ENCODE data around the gene CD58. TPM values are rescaled to one million over a fixed set of nuclear protein-coding genes. Genes with fewer than 3 reads are reported as not detected.
A peak's percentile ranks its signal among the peaks of the same experiment; 100 is the strongest.

CD58 gene
- total RNA-seq, 1 experiment from 2014 or later = 8.0 TPM

DNA sequence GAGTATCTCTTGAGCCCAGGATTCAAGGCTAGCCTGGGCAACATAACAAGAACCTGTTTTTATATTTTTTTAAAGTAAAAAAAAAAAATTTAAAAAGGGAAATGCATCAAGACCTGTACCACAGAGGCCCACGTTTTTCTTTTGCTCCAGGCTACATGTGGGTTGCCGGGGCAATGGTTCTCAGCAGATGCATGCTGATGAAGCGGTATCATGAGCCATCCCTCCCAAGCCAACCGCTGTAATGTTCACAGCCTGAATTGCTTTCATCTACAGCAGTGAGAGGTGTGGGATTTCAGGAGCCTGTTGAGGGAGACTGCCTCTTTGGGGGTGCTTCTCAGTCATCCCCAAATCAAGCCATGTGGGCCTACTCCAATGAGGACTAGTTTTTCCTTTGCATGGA is 60.5 kb downstream of the CD58 start:
- no peak for DNase-seq (ENCODE audit: low spot score)

- peak; percentile 73 for DNase-seq (ENCODE audit: low spot score)
These were observed 61.5 kb downstream of the CD58 start for GRCh38 chr1:116508984-116509980.

DNA sequence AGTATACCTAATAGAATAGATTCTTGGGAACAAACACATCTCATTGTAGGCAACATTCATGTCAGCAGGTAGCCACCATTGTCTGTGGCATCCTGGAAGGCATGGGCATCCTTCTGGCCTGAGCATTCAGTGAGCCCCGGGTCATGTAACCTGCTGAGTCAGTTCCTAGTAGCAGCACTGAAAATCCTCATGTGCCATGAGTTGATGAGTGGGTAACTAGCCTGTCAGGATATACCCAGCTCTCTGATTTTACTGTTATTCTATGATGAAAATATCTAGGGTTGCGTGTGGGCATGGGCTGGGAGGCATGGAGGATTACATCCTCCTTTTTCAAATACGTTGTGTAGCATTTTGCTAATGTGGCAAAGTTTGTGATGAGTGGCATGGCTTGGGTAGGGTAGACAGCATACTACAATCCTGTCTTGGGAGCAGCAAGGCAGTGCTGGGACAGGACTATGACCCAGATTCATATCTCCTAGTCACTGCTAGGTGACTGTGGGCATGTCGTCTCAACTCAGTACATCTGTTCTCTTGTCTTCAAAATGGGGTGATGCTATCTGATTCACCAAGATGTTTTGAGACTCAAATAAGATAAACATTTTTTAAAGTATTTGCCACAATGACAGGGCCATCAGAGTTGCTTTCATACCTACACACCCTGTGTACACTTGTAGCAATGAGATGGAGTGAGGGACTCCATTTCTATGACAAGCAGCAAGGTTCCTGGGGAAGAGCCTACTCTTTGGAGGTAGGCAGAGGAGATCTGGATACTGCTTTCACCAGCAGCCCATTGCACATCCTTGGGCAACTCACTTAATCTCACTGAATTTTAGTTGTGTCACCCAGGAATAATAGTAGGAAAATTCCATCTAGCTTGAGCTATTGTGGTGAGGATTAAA is 62.5 kb downstream of the CD58 start:
- DNase-seq (ENCODE audit: low spot score) = no peak

DNA sequence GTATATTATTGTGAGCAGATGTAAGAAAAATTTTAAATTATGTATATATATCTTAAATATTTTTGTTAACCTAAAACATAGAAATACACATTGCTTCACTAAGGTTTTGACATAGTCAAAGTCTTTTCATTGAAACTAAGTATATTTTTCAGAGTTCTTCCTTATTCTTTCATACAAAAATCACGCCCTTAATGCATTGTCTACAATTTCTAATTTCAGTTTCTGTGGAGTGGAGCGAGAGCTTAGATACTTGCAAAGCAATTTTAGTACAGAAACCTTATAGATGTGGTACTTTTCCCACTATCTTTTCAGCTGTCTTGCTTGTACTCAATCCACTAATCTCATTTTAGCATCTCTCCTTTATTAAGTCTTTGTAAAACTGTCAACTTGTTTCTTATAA is 63.2 kb downstream of the CD58 start:
- DNase-seq (ENCODE audit: low spot score) = no peak

DNA sequence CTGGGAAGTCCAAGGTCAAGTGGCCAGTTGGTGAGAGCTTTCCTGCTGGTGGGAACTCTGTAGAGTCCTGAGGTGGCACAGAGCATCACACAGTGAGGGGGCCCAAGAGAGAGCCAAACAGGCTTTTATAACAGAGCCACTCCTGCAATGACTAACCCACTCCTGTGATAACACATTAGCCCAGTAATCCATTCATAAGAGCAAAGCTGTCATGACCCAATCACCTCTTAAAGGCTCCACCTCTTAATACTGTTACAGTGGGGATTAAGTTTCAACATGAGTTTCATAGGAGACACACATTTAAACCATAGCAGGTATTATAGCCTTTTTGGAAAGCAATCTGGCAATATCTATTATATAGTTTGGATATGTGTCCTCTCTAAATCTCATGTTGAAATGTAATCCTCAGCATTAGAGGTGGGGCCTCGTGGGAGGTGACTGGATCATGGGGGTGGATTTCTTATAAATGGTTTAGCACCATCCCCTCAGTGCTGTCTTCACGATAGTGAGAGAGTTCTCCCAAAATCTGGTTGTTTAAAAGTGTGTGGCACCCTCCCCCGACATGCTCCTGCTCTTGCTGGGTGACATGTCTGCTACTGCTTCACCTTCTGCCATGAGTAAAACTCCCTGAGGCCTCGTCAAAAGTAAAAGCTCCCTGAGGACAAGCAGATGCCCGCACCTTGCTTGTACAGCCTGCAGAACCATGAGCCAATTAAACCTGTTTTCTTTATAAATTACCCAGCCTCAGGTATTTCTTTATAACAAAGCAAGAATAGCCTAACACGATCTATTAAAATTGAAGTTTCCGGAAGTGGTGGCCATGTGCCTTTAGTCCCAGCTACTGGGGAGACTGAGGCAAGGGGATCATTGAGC is 64.5 kb downstream of the CD58 start:
- no peak for DNase-seq (ENCODE audit: low spot score)

GRCh38 chr1:116504308-116505156 is 66.3 kb downstream of the CD58 start:
- peak; percentile 72 for DNase-seq (ENCODE audit: low spot score)

DNA sequence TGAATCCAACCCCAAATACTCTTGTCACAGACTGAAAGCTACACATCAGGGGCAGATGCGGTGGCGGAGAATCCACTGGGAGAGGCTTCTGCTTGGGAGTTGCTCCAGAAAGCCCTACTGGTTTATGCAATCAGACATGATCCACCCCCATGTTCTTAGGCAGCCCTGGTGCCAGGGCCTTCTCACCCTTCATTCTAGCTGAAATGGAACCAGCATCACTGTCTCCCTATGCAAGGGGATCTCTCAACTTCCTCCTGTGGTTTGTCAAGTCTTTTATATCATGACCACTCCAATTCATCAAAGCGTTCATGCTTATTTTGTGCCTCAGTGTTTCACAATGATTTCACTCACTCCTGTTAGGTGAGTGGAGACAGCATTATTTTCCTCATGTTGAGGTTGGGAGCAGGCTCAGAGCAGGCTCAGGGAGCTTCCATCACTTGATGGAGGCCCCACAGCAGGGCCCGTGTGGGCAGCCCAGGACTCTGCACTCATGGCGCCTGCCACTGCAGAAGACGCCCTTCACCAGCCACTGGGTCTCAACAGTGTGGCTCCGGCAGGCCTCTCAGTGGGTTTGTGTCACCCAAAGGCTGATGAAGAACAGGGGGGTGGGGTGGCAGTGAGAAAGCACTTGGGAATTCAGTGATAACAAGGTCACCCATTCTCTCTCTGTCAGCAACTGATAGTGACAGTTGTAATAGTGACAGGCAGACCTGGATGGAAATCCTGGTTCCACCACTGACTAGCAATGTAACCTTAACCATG is 67.1 kb downstream of the CD58 start:
- no peak for DNase-seq (ENCODE audit: low spot score)

DNA sequence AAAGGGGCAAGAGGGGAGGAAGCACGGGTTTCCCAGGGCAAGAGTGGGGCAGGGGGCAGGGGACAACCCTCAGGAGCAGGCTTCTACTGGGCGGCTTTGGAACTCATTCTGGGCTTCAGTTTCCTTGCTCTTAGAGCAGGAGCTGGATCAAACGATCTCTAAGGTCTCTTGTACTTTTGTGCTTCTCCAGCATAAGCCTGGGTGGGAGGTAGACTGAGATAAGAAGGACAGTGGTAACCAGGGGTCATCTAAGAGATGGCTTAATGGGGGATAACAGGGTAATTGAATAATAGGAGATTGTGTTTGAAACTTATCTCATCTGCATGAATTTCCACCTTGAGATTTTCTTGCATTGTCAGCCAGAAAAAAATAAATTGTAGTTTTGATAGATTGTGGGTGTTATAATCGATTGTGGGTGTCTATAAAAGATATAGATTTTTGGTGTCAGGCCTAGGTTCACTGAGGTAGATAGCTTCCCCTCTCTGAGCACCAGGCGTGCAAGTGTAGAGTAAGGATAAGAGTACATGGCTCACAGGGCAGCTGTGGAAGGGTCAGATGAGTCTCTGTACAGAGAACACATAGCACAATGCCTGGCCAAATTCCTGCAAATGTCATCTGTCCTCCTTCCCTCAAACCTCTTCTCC is 68.0 kb downstream of the CD58 start:
- no peak for DNase-seq (ENCODE audit: low spot score)

GRCh38 chr1:116501870-116502244 is 69.0 kb downstream of the CD58 start:
- no peak for DNase-seq (ENCODE audit: low spot score)

- no peak for DNase-seq (ENCODE audit: low spot score)
These were observed 69.5 kb downstream of the CD58 start for GRCh38 chr1:116501125-116501869.

DNA sequence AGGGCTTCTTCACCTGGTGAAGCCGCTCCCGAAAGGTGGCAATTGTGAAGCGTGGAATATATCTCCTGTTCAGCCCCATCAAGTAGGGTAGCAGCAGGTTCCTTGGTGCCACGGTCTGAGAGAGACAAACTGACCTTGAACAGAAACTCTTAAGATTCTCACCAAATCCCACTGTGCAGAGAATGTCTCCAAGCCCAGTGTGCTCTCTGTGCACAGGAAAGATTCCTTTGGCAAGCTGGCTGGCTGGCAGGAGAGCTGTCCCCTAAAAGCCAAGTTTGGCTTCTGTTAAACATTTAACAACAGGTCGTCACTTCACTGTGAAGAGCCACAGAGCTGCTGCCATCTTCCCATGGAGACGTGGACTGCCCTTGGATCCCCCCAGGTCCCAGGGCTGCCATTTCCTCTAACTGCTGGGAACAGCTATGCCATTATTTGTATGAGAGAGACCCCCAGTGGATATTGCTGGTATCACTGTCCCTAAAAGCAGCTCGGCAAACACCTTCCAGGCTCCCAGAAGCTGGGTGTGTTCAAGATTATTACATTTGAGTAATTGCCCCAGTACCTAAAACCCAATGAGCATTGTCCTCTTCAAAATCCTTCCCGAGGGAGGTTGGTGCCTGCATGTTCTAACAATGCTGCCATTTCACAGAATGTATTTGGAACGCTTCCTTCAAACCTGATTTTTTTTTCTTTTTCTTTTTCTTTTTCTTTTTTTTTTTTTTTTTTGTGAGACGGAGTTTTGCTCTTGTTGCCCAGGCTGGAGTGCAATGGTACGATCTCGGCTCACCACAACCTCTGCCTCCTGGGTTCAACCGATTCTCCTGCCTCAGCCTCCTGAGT is 71.8 kb downstream of the CD58 start:
- peak; percentile 76 for DNase-seq (ENCODE audit: low spot score)

GRCh38 chr1:116497656-116498055 is 73.2 kb downstream of the CD58 start:
- no peak for DNase-seq (ENCODE audit: low spot score)

- no peak for DNase-seq (ENCODE audit: low spot score)
These were observed 73.9 kb downstream of the CD58 start for GRCh38 chr1:116496898-116497297.

DNA sequence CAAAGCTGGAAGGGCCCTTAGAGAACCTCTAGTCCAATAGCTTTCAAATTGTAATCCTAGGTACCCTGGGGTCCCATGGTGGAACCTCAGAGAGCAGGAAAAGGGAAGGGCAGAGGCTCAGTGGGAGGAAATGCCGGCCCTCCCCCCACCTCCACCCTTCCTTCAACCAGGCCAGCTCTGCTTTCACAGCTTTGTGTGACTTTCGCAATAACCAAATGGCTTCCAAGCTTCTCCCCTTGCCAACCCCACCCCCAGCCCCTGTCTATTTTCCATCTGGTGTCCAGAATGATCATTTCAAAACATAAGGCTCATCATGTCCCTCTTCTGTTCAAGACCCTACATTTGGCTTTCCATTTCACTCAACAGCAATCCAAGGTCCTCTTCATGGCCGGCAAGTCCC is 74.4 kb downstream of the CD58 start:
- no peak for DNase-seq (ENCODE audit: low spot score)

DNA sequence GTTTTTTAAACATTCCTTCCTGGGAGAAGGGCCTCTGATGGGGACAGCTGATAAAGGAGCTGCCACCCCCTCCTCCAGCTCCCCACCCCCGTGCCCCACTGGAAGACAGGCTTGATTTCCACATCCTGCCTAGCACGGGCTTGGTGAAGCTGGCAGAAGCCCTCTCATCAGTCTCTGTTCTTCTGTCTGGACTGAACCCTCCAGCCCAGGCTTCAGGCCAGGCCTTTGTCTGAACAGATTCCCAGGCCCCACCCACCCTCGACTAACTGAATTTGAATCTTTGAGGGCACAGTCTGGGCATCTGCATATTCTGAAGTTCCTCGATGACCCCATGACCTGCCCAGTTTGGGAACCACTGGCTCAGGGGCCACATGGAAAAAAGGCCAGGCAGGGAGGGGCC is 75.3 kb downstream of the CD58 start:
- DNase-seq (ENCODE audit: low spot score) = no peak

DNA sequence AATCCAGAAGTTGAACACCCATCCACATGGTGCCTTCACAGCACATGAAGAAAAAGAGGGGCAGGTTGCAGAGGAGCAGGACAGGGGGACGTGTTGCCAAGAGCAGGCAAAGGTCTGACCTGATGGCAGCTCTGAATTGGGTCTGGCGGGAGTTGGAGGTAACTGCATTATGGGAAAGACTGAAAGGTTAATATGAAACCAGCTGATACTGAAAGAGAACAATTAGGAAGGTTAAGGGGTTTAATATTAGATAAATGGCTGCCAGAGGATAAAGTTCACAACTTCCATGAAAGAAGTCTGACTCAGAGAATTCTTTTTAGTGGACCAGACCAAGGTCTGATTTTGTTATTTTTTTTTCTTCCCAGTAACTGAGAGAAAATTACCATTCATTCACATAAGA is 76.1 kb downstream of the CD58 start:
- DNase-seq (ENCODE audit: low spot score) = no peak

- no peak for DNase-seq (ENCODE audit: low spot score)
These were observed 76.5 kb downstream of the CD58 start for GRCh38 chr1:116494353-116494692.
